Skeletal muscle cell (primary cell): ENCODE data around the gene WDR36.
"Not testable (repeated sequence)": the region's sequence is repeated elsewhere in the genome, so short reads cannot be mapped to it uniquely, and the experiment has no call there.

Source experiments
- DNase-seq: peaks from one replicate; pipeline ENCODE4 v3.0.0-alpha.2; 2010; ENCODE audit warnings: low read depth
- H3K4me3 ChIP-seq: 2 replicates; pipeline ENCODE4 v1.5.1; 2011; ENCODE audit warnings: low read depth, mild to moderate bottlenecking, control low read depth, low read length, moderate library complexity

The WDR36 gene

GRCh38 chr5:111132731-111133435 is 40.7 kb downstream of the WDR36 start:
- H3K4me3 ChIP-seq = no peak overlapping the region
- no peak for DNase-seq

GRCh38 chr5:111133436-111133751 is 41.2 kb downstream of the WDR36 start:
- no peak overlapping the region for H3K4me3 ChIP-seq
- no peak for DNase-seq

GRCh38 chr5:111134087-111134486 is 41.9 kb downstream of the WDR36 start:
- no peak overlapping the region for H3K4me3 ChIP-seq
- DNase-seq = peak; percentile 89

DNA sequence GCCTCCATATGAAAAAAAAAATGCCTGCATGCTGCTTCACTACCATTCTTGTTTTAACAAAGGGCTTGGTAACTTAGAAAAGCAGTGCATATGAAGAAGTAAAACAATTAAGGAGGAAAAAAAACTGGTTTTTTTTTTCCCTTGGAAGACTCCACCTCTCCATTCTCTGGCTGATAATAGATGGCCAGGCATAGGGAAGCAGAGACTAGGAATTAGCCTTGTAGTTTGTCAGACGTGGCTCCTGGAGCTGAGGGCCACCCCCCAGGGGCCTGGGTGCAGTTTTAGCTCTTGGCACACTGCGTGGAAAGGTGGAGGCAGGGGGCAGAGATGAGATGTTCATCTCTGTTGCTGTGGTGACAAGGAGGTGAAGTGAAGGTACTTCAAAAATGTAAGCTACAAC is 42.7 kb downstream of the WDR36 start:
- no peak overlapping the region for H3K4me3 ChIP-seq
- DNase-seq = no peak

DNA sequence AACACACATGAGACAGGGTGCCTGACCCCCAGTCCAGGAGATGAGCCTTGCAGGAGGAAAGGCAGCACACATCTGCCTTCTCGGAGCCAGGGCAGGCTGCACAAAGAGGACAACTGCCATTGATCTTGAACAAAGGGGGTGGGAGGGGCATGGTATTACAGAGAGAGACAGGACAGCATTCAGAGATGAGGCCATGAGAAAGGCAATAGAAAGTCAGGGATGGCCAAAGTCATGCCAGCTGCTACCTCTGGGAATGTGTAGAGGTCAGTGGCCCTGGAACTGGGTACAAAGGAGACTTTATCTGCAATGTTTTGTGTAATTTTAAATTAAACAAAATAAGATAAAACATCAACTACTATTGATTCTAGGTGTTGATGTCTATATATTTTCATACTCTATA is 43.2 kb downstream of the WDR36 start:
- H3K4me3 ChIP-seq = no peak overlapping the region
- DNase-seq = no peak

DNA sequence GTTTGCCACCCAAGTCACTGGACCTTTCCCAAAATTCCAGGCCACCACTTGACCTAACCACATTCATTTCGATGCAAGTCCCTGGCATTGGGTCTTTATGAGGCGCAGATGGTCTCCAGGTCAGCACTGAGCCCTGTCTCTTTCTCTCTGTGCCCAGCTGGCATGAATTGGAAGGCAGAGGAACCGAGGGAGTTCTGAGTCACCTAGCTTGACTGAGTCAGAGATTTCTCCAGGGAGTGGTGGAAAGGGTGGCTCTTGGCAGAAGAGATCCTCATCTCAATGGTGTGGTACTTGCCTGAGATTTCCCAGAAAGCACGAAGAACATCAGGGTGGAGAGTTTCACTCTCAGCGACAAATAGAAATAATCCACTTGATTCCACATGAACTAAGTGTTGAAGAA is 43.8 kb downstream of the WDR36 start:
- no peak for DNase-seq
- no peak overlapping the region for H3K4me3 ChIP-seq

- H3K4me3 ChIP-seq = no peak overlapping the region
- no peak for DNase-seq
Observed at GRCh38 chr5:111138096-111138495, 45.9 kb downstream of the WDR36 start.

DNA sequence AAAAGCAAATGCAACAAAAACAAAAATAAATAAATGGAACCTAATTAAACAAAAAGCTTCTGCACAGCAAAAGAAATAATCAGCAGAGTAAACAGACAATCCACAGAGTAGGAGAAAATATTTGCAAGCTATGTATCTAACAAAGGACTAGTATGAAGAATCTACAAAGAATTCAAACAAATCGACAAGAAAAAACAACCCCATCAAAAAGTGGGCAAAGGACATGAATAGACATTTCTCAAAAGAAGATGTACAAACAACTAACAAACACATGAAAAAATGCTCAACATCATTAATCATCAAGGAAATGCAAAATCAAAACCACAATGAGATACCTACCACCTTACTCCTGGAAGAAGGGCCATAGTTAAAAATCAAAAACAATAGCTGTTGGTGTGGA is 49.3 kb downstream of the WDR36 start:
- H3K4me3 ChIP-seq, DNase-seq: not testable (repeated sequence)

DNA sequence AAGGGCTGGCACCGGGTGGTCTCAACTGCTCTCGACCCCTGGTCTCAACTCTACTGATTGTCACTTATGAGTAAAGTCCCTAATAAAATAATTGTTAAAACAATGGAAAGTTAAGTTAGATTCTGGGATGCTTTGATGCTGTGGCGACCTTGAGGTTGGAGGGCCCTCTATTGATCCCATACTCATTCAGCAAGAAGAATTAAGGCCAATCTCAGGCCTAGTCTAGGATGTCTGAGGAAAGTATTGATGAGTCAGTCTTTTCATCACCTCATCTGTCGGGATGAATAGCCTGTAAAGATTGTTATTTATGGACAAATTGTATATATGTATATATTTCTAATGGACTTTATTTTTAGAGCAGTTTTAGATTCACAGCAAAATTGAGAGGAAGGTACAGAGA is 50.8 kb downstream of the WDR36 start:
- no peak for DNase-seq
- no peak overlapping the region for H3K4me3 ChIP-seq

GRCh38 chr5:111143910-111144309 is 51.8 kb downstream of the WDR36 start:
- H3K4me3 ChIP-seq = no peak overlapping the region
- DNase-seq = peak; percentile 99

DNA sequence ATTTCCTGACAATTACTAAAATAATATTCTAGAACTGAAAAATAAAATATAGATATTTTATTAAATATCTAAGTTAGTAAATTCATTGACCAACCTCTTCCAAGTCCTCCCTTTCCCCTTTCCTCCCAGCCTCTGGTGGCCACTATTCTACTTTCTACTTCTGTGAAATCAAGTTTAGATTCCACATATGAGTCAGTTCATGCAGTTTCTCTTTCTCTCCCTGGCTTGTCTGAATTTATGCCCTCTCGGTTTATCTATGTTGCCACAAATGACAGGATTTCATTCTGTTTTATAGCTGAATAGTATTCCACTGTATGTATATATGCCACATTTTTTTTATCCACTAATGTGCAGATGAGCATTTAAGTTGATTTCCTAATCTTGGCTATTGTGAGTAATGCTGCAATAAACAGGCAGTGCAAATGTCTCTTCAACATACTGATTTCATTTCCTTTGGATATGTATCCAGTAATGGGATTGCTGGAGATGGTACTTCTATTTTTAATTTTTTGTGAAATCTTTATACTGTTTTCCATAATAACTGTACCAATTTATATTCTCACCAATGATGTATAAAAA is 52.3 kb downstream of the WDR36 start:
- no peak for DNase-seq

GRCh38 chr5:111146053-111146452 is 53.9 kb downstream of the WDR36 start:
- H3K4me3 ChIP-seq = no peak overlapping the region
- DNase-seq = no peak

More for the DNA sequence above, 52.3 kb downstream of the WDR36 start:
- no peak overlapping the region for H3K4me3 ChIP-seq

- no peak for DNase-seq
- no peak overlapping the region for H3K4me3 ChIP-seq
Observed at GRCh38 chr5:111147502-111147901, 55.4 kb downstream of the WDR36 start.

DNA sequence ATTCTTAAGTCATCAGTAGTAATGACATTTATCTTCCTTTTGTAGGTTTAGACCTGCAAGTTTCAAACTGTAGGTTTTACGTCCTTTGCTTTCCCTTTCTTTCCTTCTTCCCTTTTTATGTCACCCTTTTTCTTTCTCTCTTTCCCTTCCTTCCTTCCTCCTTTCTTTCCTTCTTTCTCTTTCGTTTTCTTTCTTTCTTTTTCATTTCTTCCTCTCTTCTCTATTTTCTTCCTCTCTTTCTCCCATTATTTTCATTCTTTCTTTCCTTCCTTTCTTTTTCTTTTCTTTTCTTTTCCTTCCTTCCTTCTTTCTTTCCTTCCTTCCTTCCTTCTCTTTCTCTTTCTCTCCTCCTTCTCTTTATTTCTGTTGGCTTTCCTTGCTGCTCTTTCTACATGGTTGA is 59.9 kb downstream of the WDR36 start:
- no peak for DNase-seq
- H3K4me3 ChIP-seq = no peak overlapping the region

- no peak overlapping the region for H3K4me3 ChIP-seq
- no peak for DNase-seq
Observed at GRCh38 chr5:111153483-111153882, 61.3 kb downstream of the WDR36 start.

- DNase-seq = no peak
- H3K4me3 ChIP-seq = no peak overlapping the region
Observed at GRCh38 chr5:111153945-111154344, 61.8 kb downstream of the WDR36 start.

GRCh38 chr5:111158105-111158744 is 66.1 kb downstream of the WDR36 start:
- H3K4me3 ChIP-seq = no peak overlapping the region
- DNase-seq = no peak

DNA sequence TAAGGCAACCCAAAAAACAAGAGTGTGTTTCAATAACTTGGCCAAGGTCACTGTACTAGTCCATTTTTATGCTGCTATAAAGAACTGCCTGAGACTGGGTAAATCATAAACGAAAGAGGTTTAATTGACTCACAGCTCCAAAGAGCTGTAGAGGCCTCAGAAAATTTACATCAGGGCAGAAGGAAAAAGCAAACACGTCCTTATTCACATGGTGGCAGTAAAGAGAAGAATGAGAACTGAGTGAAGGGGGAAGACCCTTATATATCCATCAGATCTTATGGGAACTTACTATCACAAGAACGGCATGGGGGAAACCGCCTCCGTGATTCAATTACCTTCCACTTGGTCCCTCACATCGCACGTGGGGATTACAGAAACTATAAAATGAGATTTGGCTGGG is 67.7 kb downstream of the WDR36 start:
- H3K4me3 ChIP-seq = no peak overlapping the region
- no peak for DNase-seq

DNA sequence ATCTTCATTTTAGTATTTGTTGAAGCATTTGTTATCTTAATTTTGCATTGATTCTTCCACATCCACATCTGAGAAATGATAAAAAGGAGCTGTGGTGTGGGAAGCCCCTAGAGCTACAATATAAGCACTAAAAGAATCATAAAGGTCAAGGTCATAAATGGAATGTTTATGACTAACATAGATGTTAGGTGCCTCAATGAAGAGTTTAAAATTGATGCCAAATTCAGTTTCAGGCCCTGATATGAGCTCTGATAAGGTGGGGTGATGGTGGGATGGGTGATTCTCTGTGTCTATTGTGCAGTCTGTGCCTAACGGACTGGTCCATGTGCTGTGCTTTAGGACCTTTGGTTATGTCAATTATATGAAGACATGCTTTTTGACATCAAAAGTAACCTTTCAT is 70.9 kb downstream of the WDR36 start:
- no peak for DNase-seq
- no peak overlapping the region for H3K4me3 ChIP-seq

DNA sequence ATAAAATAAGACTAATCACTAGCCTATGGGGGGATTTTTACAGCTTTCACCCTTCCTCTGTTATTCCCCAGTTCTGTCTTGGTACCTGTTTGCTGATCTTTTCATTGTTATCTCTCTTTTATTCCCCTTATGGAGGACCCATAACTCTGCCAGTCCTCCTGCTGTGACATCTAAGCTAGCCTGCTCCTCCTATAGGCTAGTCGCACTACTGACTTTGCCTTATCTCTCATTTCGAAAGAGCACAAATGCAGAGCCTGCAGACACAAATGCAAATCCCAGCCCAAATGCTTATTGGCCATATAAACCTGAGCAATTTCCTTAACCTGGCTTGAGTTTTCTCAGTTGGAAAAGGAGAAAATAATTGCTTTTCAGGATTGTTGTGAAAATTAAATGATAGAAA is 72.9 kb downstream of the WDR36 start:
- DNase-seq = no peak

DNA sequence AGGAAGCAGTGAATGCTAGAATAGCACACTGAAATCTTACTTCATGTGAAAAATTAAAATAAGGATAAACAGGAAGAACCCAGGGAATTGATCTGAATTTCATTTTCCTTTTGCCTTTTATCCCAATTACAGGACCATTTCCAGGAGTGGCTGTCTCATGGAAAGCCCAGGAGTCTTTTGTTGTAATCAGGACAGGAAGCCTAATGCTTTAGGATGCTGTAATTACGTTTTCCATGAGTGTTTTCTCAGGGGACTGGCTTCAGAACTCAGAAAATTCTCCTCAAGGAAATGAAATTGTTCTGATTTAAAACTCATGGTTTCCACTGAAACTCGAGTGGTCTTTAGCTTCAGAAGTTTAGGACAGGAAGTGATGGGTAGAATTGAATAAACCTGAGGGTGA is 75.4 kb downstream of the WDR36 start:
- H3K4me3 ChIP-seq = no peak overlapping the region

More for the DNA sequence above, 72.9 kb downstream of the WDR36 start:
- H3K4me3 ChIP-seq = no peak overlapping the region

More for the DNA sequence above, 75.4 kb downstream of the WDR36 start:
- DNase-seq = no peak
